ENCODE data around the gene ETNK2.

The ETNK2 gene

GRCh38 chr1:204170494-204171155 is 18.8 kb upstream of the ETNK2 start:
- Histone ChIP-seq H3K36me3 (ENCODE audit: control insufficient read depth, insufficient read depth, low read length) (no peaks in the 10 kb centered on the region), H3K4me1 (ENCODE audit: control insufficient read depth, insufficient read depth, low read length) (no peaks in the 10 kb centered on the region), H3K27me3 (ENCODE audit: control insufficient read depth, insufficient read depth, low read length) (no peaks in the 10 kb centered on the region), H3K4me3 (ENCODE audit: low read length) (no peak overlapping the region), H3K9ac (ENCODE audit: low read length) (no peak overlapping the region), H3K27ac (ENCODE audit: low read depth, low read length) (no peak overlapping the region)

DNA sequence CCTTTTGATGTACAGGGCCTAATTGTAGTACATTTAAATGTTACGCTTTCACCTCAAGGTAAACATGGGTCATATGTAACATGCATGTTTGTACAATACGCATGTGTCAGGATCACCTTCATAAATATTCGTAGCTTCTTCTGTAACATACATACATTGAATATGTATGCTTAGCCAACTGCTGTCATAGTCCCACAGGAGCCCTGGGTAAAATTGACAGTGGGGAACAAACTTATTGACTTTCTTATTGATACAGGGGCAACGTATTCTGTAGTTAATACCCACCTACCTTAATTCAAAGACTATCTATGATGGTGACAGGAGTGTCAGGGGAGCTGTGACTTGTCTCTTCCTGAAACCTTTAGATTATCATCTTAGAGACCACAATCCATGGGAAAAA is 18.0 kb upstream of the ETNK2 start:
- no peaks in the 10 kb centered on the region for H3K36me3 ChIP-seq (ENCODE audit: control insufficient read depth, insufficient read depth, low read length)
- H3K4me3 ChIP-seq (ENCODE audit: low read length): no peak overlapping the region
- H3K27ac ChIP-seq (ENCODE audit: low read depth, low read length): no peak overlapping the region
- H3K27me3 ChIP-seq (ENCODE audit: control insufficient read depth, insufficient read depth, low read length): no peaks in the 10 kb centered on the region
- H3K9ac ChIP-seq (ENCODE audit: low read length): no peak overlapping the region
- no peaks in the 10 kb centered on the region for H3K4me1 ChIP-seq (ENCODE audit: control insufficient read depth, insufficient read depth, low read length)

DNA sequence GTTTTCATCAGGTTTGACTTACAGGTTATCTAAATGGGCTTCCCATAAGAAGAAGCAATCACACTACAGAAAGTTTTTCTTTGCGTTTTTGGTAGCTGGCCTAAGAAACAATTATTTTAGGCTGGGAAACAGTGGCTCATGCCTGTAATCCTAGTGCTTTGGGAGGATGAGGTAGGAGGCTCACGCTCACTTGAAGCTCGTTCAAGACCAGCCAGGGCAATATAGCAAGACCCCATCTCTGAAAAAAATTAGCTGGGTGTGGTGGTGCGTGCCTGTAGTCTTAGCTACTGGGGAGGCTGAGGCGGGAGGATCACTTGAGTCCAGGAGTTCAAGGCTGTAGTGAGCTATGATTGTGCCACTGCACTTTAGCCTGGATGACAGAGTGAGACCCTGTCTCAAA is 15.9 kb upstream of the ETNK2 start:
- Histone ChIP-seq H3K4me1 (ENCODE audit: control insufficient read depth, insufficient read depth, low read length) (no peaks in the 10 kb centered on the region), H3K4me3 (ENCODE audit: low read length) (no peak overlapping the region), H3K36me3 (ENCODE audit: control insufficient read depth, insufficient read depth, low read length) (no peaks in the 10 kb centered on the region), H3K27ac (ENCODE audit: low read depth, low read length) (no peak overlapping the region), H3K27me3 (ENCODE audit: control insufficient read depth, insufficient read depth, low read length) (no peaks in the 10 kb centered on the region), H3K9ac (ENCODE audit: low read length) (no peak overlapping the region)

DNA sequence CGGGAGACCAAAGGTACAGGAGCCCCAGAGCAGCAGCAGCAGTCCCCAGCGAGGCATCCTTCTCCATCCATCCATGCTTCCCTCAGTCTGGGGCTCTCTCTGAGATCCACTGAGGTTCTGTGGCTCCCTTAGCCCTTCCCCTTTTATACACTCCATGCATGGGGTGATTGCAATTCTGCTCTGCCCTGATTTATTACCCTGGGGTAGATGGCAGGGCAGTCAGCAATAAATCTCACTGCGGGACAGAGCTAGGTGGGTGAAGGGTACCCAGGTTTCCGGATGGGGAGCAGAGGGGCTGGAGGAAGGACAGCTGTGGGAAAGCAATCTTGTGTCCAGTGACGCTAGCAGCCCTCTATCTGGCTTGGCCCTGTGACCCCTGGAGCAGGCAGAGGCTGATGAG is 14.4 kb upstream of the ETNK2 start, which contains the start of gene REN:
REN (minus strand) TSS at position 119 of the 400 bp plus-strand sequence; CDS start at position 75, 44 bp downstream.
- Histone ChIP-seq H3K4me3 (ENCODE audit: low read length) (no peak within 1 kb of the TSS), H3K27ac (ENCODE audit: low read depth, low read length) (no peak within 1 kb of the TSS), H3K4me1 (ENCODE audit: control insufficient read depth, insufficient read depth, low read length) (no peaks in the 10 kb centered on the region), H3K9ac (ENCODE audit: low read length) (no peak within 1 kb of the TSS), H3K27me3 (ENCODE audit: control insufficient read depth, insufficient read depth, low read length) (no peaks in the 10 kb centered on the region), H3K36me3 (ENCODE audit: control insufficient read depth, insufficient read depth, low read length) (no peaks in the 10 kb centered on the region)

DNA sequence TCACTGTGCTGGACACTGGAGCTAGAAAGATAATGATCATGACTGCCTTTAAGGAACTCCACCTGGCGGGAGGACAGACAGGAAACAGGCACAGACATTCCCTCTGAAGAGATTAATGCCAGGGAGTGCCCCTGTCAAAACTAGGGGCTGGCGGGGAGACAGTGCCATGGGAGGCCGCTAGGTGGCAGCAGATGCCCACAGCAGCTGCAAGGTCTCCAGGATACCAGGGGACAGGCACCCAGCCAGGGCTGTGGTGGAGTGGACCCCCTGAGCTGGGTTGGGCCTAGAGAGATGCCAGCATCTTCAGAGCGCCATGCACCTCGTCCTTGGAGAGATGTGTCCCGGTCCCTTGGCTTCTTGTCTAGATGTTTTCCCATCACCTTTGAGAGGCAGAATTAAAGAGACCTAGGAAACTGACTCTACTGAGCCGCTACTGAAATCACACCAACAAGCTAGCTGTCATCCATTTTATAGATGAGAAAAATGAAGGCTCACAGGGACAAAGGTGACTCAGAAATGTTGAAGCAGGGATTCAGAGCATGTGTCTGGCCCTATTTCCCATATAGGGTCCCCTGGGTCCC is 10.7 kb upstream of the ETNK2 start:
- H3K36me3 ChIP-seq (ENCODE audit: control insufficient read depth, insufficient read depth, low read length): no peaks in the 10 kb centered on the region
- H3K27me3 ChIP-seq (ENCODE audit: control insufficient read depth, insufficient read depth, low read length): no peaks in the 10 kb centered on the region
- no peak overlapping the region for H3K9ac ChIP-seq (ENCODE audit: low read length)
- H3K27ac ChIP-seq (ENCODE audit: low read depth, low read length): no peak overlapping the region
- H3K4me1 ChIP-seq (ENCODE audit: control insufficient read depth, insufficient read depth, low read length): no peaks in the 10 kb centered on the region
- H3K4me3 ChIP-seq (ENCODE audit: low read length): no peak overlapping the region

DNA sequence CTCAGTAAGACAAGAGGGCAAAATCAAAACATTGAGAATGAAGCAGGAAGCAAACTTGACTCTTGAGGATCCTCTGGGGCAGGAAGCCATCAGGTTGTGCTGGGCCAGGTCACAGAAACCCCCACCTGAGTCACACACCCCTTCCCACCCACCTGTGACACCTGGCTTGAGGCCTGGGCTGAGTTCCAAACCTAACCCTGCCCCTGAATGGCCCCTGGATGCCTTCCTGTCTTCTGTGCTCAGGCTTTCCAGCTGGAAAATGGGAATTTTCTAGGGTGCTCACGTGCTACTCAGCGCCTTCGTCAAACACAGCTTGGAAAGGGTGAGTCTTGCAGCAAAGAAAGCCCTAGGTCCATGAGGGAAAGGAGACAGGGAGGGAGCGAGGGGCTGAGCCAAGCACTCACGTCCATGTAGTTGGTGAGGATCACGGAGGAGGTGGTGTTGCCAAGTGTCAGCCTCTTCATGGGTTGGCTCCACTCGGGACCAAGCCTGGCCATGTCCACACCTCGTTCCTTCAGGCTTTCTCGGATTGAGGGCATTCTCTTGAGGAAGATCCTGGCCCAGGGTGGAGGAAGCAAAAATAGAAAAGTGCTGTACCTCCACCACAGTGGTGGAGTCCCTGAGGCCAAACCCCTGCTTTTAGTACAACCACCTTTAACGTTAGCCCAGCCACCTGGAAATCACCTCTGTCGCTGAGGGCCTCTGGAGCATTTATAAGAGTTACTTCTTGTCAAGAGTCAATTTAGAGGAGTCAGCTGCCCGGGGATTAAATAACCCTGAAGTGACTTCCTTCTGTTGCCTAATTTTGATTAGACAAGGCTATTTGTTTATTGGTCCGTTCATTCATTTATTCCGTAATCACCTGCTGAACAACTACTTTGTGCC is 10.0 kb upstream of the ETNK2 start:
- Histone ChIP-seq H3K9ac (ENCODE audit: low read length) (no peak overlapping the region), H3K36me3 (ENCODE audit: control insufficient read depth, insufficient read depth, low read length) (no peaks in the 10 kb centered on the region), H3K4me1 (ENCODE audit: control insufficient read depth, insufficient read depth, low read length) (no peaks in the 10 kb centered on the region), H3K4me3 (ENCODE audit: low read length) (no peak overlapping the region), H3K27me3 (ENCODE audit: control insufficient read depth, insufficient read depth, low read length) (no peaks in the 10 kb centered on the region), H3K27ac (ENCODE audit: low read depth, low read length) (no peak overlapping the region)

GRCh38 chr1:204157962-204158361 is 6.1 kb upstream of the ETNK2 start:
- Histone ChIP-seq H3K36me3 (ENCODE audit: control insufficient read depth, insufficient read depth, low read length) (no peaks in the 10 kb centered on the region), H3K4me1 (ENCODE audit: control insufficient read depth, insufficient read depth, low read length) (no peaks in the 10 kb centered on the region), H3K9ac (ENCODE audit: low read length) (no peak overlapping the region), H3K27ac (ENCODE audit: low read depth, low read length) (no peak overlapping the region), H3K27me3 (ENCODE audit: control insufficient read depth, insufficient read depth, low read length) (no peaks in the 10 kb centered on the region), H3K4me3 (ENCODE audit: low read length) (no peak overlapping the region)

DNA sequence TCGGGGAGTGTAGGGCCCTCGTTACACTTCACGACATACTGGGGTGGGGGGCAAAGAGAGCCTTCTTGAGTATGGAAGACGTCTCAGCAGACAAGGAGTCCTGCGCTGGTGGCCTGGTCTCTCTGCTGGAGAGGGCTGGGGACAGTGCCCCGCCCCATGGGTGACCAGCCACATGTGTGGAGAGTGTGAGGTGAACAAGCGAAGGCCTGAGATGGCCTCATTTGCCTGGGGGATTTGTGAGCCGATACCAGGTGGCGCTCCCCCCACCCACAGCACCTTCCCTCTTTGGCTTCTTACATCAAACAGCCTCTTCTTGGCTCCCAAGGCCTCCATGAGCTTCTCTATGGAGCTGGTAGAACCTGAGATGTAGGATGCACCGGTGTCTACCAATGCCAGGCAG is 4.0 kb upstream of the ETNK2 start:
- Histone ChIP-seq H3K4me3 (ENCODE audit: low read length) (no peak overlapping the region), H3K27me3 (ENCODE audit: control insufficient read depth, insufficient read depth, low read length) (no peaks in the 10 kb centered on the region), H3K36me3 (ENCODE audit: control insufficient read depth, insufficient read depth, low read length) (no peaks in the 10 kb centered on the region), H3K4me1 (ENCODE audit: control insufficient read depth, insufficient read depth, low read length) (no peaks in the 10 kb centered on the region), H3K9ac (ENCODE audit: low read length) (no peak overlapping the region), H3K27ac (ENCODE audit: low read depth, low read length) (no peak overlapping the region)

DNA sequence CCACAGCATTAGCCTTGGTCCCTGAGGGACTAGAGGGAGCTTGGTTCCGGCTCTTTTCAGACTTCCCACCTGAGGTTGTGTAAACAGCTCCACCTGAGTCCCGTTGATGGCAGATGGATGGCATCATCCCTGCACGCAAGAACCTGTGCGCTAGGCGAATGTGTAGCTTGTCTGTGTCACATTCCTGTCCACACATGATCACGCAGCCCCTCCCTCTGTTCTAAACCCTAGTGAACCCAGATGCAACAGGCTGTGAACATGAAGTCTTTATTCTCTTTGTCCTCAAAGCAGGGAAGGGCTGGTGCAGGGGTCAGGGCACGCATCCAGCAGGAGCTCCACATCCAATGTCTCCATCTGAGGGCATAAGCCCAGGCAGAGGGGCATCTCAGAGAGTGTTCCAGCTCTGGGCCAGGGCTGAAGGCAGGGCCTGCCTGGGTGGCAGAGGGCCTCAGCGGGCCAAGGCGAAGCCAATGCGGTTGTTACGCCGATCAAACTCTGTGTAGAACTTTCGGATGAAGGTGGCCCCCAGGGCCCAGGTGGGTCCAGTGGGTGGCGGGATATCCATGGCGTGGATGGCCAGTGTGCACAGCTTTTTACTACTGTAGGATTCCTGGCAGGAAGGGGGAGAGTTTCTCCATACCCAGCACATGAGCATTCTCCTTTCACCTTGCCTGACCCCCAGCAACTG is 2.9 kb upstream of the ETNK2 start:
- no peaks in the 10 kb centered on the region for H3K4me1 ChIP-seq (ENCODE audit: control insufficient read depth, insufficient read depth, low read length)
- H3K27ac ChIP-seq (ENCODE audit: low read depth, low read length): no peak overlapping the region
- no peaks in the 10 kb centered on the region for H3K27me3 ChIP-seq (ENCODE audit: control insufficient read depth, insufficient read depth, low read length)
- no peak overlapping the region for H3K4me3 ChIP-seq (ENCODE audit: low read length)
- no peaks in the 10 kb centered on the region for H3K36me3 ChIP-seq (ENCODE audit: control insufficient read depth, insufficient read depth, low read length)
- no peak overlapping the region for H3K9ac ChIP-seq (ENCODE audit: low read length)

GRCh38 chr1:204153667-204154066 is 1.8 kb upstream of the ETNK2 start:
- no peak overlapping the region for H3K9ac ChIP-seq (ENCODE audit: low read length)
- no peaks in the 10 kb centered on the region for H3K36me3 ChIP-seq (ENCODE audit: control insufficient read depth, insufficient read depth, low read length)
- no peaks in the 10 kb centered on the region for H3K4me1 ChIP-seq (ENCODE audit: control insufficient read depth, insufficient read depth, low read length)
- H3K27me3 ChIP-seq (ENCODE audit: control insufficient read depth, insufficient read depth, low read length): no peaks in the 10 kb centered on the region
- no peak overlapping the region for H3K4me3 ChIP-seq (ENCODE audit: low read length)
- no peak overlapping the region for H3K27ac ChIP-seq (ENCODE audit: low read depth, low read length)

DNA sequence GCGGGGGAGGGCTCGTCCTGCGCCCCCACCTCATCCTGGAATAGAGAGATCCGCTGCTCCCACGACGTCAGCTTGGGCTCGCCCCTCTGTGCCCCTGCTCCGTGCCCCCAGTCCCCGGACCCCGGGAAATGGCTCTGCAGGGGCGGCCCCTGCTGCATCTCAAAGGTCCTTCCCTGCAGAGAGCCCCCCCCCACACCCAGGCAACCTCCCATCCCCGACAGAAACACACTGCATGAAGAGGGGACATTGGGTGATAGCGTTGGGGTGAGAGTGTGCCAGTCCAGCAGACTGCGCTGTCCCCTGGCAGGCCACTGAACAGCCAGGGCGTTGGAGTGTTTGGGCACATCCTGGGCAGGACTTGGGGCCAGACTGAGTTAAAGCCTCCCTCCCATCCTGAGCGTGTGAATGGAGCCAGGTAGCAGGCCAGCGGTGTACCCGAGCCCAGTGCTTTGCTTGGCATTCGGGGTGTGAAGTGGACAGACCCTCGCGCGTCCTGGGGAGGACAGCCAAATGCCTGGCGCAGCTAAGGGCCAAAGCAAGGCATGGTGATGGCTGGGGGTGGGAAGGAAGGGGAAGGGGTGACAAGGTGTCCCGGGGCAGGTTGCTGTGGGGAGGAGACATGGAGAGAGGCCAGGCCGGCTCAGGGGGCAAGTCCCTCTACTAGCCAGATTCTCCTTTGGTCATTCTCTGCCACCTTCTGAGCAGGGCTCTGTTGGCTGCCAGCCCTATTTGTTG is 633 bp upstream of the ETNK2 start:
- Histone ChIP-seq H3K27ac (ENCODE audit: low read depth, low read length) (no peak overlapping the region), H3K27me3 (ENCODE audit: control insufficient read depth, insufficient read depth, low read length) (no peaks in the 10 kb centered on the region), H3K9ac (ENCODE audit: low read length) (no peak overlapping the region), H3K36me3 (ENCODE audit: control insufficient read depth, insufficient read depth, low read length) (no peaks in the 10 kb centered on the region), H3K4me3 (ENCODE audit: low read length) (peak overlapping the region; percentile 32), H3K4me1 (ENCODE audit: control insufficient read depth, insufficient read depth, low read length) (no peaks in the 10 kb centered on the region)

Measured in rectal smooth muscle tissue (tissue), 1 donor.